ENCODE results near the gene COQ10A.

COQ10A gene

GRCh38 chr12:56244494-56244893, 22.2 kb upstream of the COQ10A start:
- H3K4me3 ChIP-seq (replicated peaks; ENCODE audit: low read depth, low read length) = no peak overlapping the region
- DNase-seq (ENCODE audit: extremely low read depth, insufficient read length) = no peak
- no peaks in the 10 kb centered on the region for H3K27me3 ChIP-seq (replicated peaks; ENCODE audit: control insufficient read depth, insufficient read depth, low read length)
- peaks cover 35% of the 10 kb centered on the region for H3K36me3 ChIP-seq (ENCODE audit: control insufficient read depth, insufficient read depth, low read length)
- no peak for TF ChIP-seq CTCF (IDR thresholded peaks at IDR 0.05; ENCODE audit: insufficient read depth, low read length, poor library complexity, severe bottlenecking)

GRCh38 chr12:56247923-56248322, 18.8 kb upstream of the COQ10A start:
- no peaks in the 10 kb centered on the region for H3K27me3 ChIP-seq (replicated peaks; ENCODE audit: control insufficient read depth, insufficient read depth, low read length)
- H3K4me3 ChIP-seq (replicated peaks; ENCODE audit: low read depth, low read length) = no peak overlapping the region
- peaks cover 45% of the 10 kb centered on the region for H3K36me3 ChIP-seq (ENCODE audit: control insufficient read depth, insufficient read depth, low read length)
- no peak for TF ChIP-seq CTCF (IDR thresholded peaks at IDR 0.05; ENCODE audit: insufficient read depth, low read length, poor library complexity, severe bottlenecking)
- no peak for DNase-seq (ENCODE audit: extremely low read depth, insufficient read length)

GRCh38 chr12:56248711-56249110, 18.0 kb upstream of the COQ10A start:
- Histone ChIP-seq H3K36me3 (ENCODE audit: control insufficient read depth, insufficient read depth, low read length) (peaks cover 49% of the 10 kb centered on the region), H3K4me3 (replicated peaks; ENCODE audit: low read depth, low read length) (no peak overlapping the region), H3K27me3 (replicated peaks; ENCODE audit: control insufficient read depth, insufficient read depth, low read length) (no peaks in the 10 kb centered on the region)
- no peak for TF ChIP-seq CTCF (IDR thresholded peaks at IDR 0.05; ENCODE audit: insufficient read depth, low read length, poor library complexity, severe bottlenecking)
- no peak for DNase-seq (ENCODE audit: extremely low read depth, insufficient read length)

GRCh38 chr12:56252649-56253048, 14.1 kb upstream of the COQ10A start:
- TF ChIP-seq CTCF (IDR thresholded peaks at IDR 0.05; ENCODE audit: insufficient read depth, low read length, poor library complexity, severe bottlenecking) = no peak
- no peak for DNase-seq (ENCODE audit: extremely low read depth, insufficient read length)
- peaks cover 47% of the 10 kb centered on the region for H3K36me3 ChIP-seq (ENCODE audit: control insufficient read depth, insufficient read depth, low read length)
- H3K27me3 ChIP-seq (replicated peaks; ENCODE audit: control insufficient read depth, insufficient read depth, low read length) = no peaks in the 10 kb centered on the region
- no peak overlapping the region for H3K4me3 ChIP-seq (replicated peaks; ENCODE audit: low read depth, low read length)

- H3K4me3 ChIP-seq (replicated peaks; ENCODE audit: low read depth, low read length) = no peak overlapping the region
- peaks cover 43% of the 10 kb centered on the region for H3K36me3 ChIP-seq (ENCODE audit: control insufficient read depth, insufficient read depth, low read length)
- TF ChIP-seq CTCF (IDR thresholded peaks at IDR 0.05; ENCODE audit: insufficient read depth, low read length, poor library complexity, severe bottlenecking) = no peak
- H3K27me3 ChIP-seq (replicated peaks; ENCODE audit: control insufficient read depth, insufficient read depth, low read length) = no peaks in the 10 kb centered on the region
- no peak for DNase-seq (ENCODE audit: extremely low read depth, insufficient read length)
Observed at GRCh38 chr12:56253091-56253490, 13.7 kb upstream of the COQ10A start.

- no peak for TF ChIP-seq CTCF (IDR thresholded peaks at IDR 0.05; ENCODE audit: insufficient read depth, low read length, poor library complexity, severe bottlenecking)
Observed at GRCh38 chr12:56255671-56256070, 11.1 kb upstream of the COQ10A start.

More at GRCh38 chr12:56255671-56256070, 11.1 kb upstream of the COQ10A start:
- Histone ChIP-seq H3K36me3 (ENCODE audit: control insufficient read depth, insufficient read depth, low read length) (peaks cover 34% of the 10 kb centered on the region), H3K4me3 (replicated peaks; ENCODE audit: low read depth, low read length) (no peak overlapping the region), H3K27me3 (replicated peaks; ENCODE audit: control insufficient read depth, insufficient read depth, low read length) (no peaks in the 10 kb centered on the region)
- DNase-seq (ENCODE audit: extremely low read depth, insufficient read length) = no peak
